ENCODE data around the gene PCSK4.

Gene PCSK4

GRCh38 chr19:1471010-1471514, 19.1 kb downstream of the PCSK4 start:
- TF ChIP-seq CTCF (conservative IDR thresholded peaks at IDR 0.05): no peak
- no peak for TF ChIP-seq ZFX (IDR thresholded peaks at IDR 0.05)
- H3K27ac ChIP-seq: peak overlapping the region; percentile 92

GRCh38 chr19:1470305-1471009, 19.7 kb downstream of the PCSK4 start:
- H3K27ac ChIP-seq: peak overlapping the region; percentile 92
- TF ChIP-seq ZFX (IDR thresholded peaks at IDR 0.05): peak; percentile 83; the same call in 1 of the 2 replicates
- no peak for TF ChIP-seq CTCF (conservative IDR thresholded peaks at IDR 0.05)

- H3K27ac ChIP-seq: peak overlapping the region; percentile 92
- TF ChIP-seq ZFX (IDR thresholded peaks at IDR 0.05): no peak
- no peak for TF ChIP-seq CTCF (conservative IDR thresholded peaks at IDR 0.05)
Measured at GRCh38 chr19:1470055-1470304, 20.2 kb downstream of the PCSK4 start.

GRCh38 chr19:1469255-1470054, 20.7 kb downstream of the PCSK4 start:
- H3K27ac ChIP-seq: peak overlapping the region; percentile 92
- TF ChIP-seq ZFX (IDR thresholded peaks at IDR 0.05) (peak; percentile 82), CTCF (conservative IDR thresholded peaks at IDR 0.05) (peak; percentile 43; the same call in 1 of the 2 replicates)

GRCh38 chr19:1468821-1469254, 21.3 kb downstream of the PCSK4 start:
- H3K27ac ChIP-seq: peak overlapping the region; percentile 92
- TF ChIP-seq ZFX (IDR thresholded peaks at IDR 0.05): no peak
- TF ChIP-seq CTCF (conservative IDR thresholded peaks at IDR 0.05): peak; percentile 58

- peak overlapping the region; percentile 92 for H3K27ac ChIP-seq
- TF ChIP-seq ZFX (IDR thresholded peaks at IDR 0.05) (peak; percentile 91), CTCF (conservative IDR thresholded peaks at IDR 0.05) (no peak)
Measured at GRCh38 chr19:1468274-1468820, 21.8 kb downstream of the PCSK4 start.

All from C4-2B (cell line).